C4-2B (cell line): ENCODE results near the gene RIT2.

Experiments used
- CTCF ChIP-seq: fragments of 450-650 bp; conservative IDR thresholded peaks from 2 replicates; pipeline ENCODE4 v1.5.1; 2017; ENCODE audit warnings: mild to moderate bottlenecking
- ZFX ChIP-seq: fragments of 450-650 bp; IDR thresholded peaks from 2 replicates; pipeline ENCODE4 v1.6.1; 2017

- TF ChIP-seq CTCF (no peak), ZFX (no peak)
Measured at GRCh38 chr18:43001821-43002220, 113.7 kb downstream of the RIT2 start.
